T-helper 2 cell treated with Interferon-gamma antibody and Interleukin-4, amounts not matched to agents 100 ng/mL and 5 ng/mL, for 36 hours (primary cell): ENCODE data around the gene GPR6. TPM values are rescaled to one million over a fixed set of nuclear protein-coding genes. Genes with fewer than 3 reads are reported as not detected.

Experiments used
- intact Hi-C: fragments of 100-400 bp; cut with micrococcal nuclease; formaldehyde crosslinking; loops from one replicate; pipeline ENCODE4 v1.15.1; 2023
- total RNA-seq: library from RNA; stranded (reverse); gene quantifications from 2 replicates; pipeline ENCODE4 v1.2.3, GENCODE V29; 2022

The GPR6 gene
- total RNA-seq, result not detected in 2 replicates

- intact Hi-C loops, result no loop called here
These were observed at the start of gene GPR6 for GRCh38 chr6:109978174-109979032. TSS of gene GPR6 (plus strand) at chr6:109978311. CDS start at chr6:109979113, 802 bp downstream.

- intact Hi-C loops, result no loop called here
These were observed 43.8 kb upstream of the GPR6 start for GRCh38 chr6:109934293-109934692.

GRCh38 chr6:109939654-109940053 lies 38.5 kb upstream of the GPR6 start:
- intact Hi-C loops, result no loop called here

- intact Hi-C loops, result no loop called here
These were observed 33.7 kb upstream of the GPR6 start for GRCh38 chr6:109944448-109944847.

- intact Hi-C loops, result no loop called here
These were observed 33.0 kb upstream of the GPR6 start for GRCh38 chr6:109945091-109945490.

GRCh38 chr6:109946979-109947378 lies 31.1 kb upstream of the GPR6 start:
- intact Hi-C loops, result no loop called here

GRCh38 chr6:109949281-109950065 lies 28.6 kb upstream of the GPR6 start:
- intact Hi-C loops, result no loop called here

- intact Hi-C loops, result no loop called here
These were observed 22.6 kb upstream of the GPR6 start for GRCh38 chr6:109955491-109955890.

GRCh38 chr6:109958626-109959025 lies 19.5 kb upstream of the GPR6 start:
- intact Hi-C loops, result no loop called here

- intact Hi-C loops, result no loop called here
These were observed 16.5 kb upstream of the GPR6 start for GRCh38 chr6:109961611-109962041.

GRCh38 chr6:109962271-109962670 lies 15.8 kb upstream of the GPR6 start:
- intact Hi-C loops, result no loop called here

GRCh38 chr6:109963598-109964170 lies 14.4 kb upstream of the GPR6 start:
- intact Hi-C loops, result no loop called here

GRCh38 chr6:109964949-109965348 lies 13.2 kb upstream of the GPR6 start:
- intact Hi-C loops, result no loop called here

- intact Hi-C loops, result no loop called here
These were observed 11.8 kb upstream of the GPR6 start for GRCh38 chr6:109966299-109966698.

- intact Hi-C loops, result no loop called here
These were observed 329 bp upstream of the GPR6 start for GRCh38 chr6:109977791-109978173.

GRCh38 chr6:109979033-109979921 lies 1.2 kb downstream of the GPR6 start:
- intact Hi-C loops, result no loop called here

GRCh38 chr6:109984410-109984809 lies 6.3 kb downstream of the GPR6 start:
- intact Hi-C loops, result no loop called here

GRCh38 chr6:109987196-109987595 lies 9.1 kb downstream of the GPR6 start:
- intact Hi-C loops, result no loop called here

- intact Hi-C loops, result no loop called here
These were observed 13.3 kb downstream of the GPR6 start for GRCh38 chr6:109991201-109992101.
